HG03521 (cell line): ENCODE data around the gene TRIM64.
"Not testable (repeated sequence)": the region's sequence is repeated elsewhere in the genome, so short reads cannot be mapped to it uniquely, and the experiment has no call there.

Experiments
- ATAC-seq: cut with Tn5 transposase; IDR thresholded peaks from one replicate; pipeline ENCODE4 v1.9.1; 2021; ENCODE audit warnings: mild to moderate bottlenecking, moderate library complexity; ENCODE audit not compliant: unreplicated experiment

The TRIM64 gene

GRCh38 chr11:89965737-89966136, at the start of gene TRIM64:
Gene TRIM64 (plus strand): TSS chr11:89966037. CDS start chr11:89968504, 2,467 bp downstream.
- not testable (repeated sequence) for ATAC-seq

- ATAC-seq, result no peak
Observed at GRCh38 chr11:89922195-89922660, 43.6 kb upstream of the TRIM64 start, which contains the start of gene TRIM49D1. Gene TRIM49D1 (minus strand): TSS chr11:89922245. CDS start chr11:89917710, 4,535 bp downstream.

GRCh38 chr11:89923764-89924163, 42.1 kb upstream of the TRIM64 start, which contains the start of gene TRIM49D2:
Gene TRIM49D2 (plus strand): TSS chr11:89924064. CDS start chr11:89926762, 2,698 bp downstream.
- ATAC-seq, result not testable (repeated sequence)

GRCh38 chr11:89960833-89961232, 5.0 kb upstream of the TRIM64 start:
- not testable (repeated sequence) for ATAC-seq
